G401.6 (cell line): ENCODE measurements around the gene TBC1D30.

Experiments
- FAIRE-seq: peaks from 2 replicates; lab custom pipeline; 2012; peaks lifted over from hg19 to GRCh38; lab: Jason Lieb, UNC

TBC1D30 gene

GRCh38 chr12:64860446-64860998 is 36.1 kb downstream of the TBC1D30 start:
- no peak for FAIRE-seq

DNA sequence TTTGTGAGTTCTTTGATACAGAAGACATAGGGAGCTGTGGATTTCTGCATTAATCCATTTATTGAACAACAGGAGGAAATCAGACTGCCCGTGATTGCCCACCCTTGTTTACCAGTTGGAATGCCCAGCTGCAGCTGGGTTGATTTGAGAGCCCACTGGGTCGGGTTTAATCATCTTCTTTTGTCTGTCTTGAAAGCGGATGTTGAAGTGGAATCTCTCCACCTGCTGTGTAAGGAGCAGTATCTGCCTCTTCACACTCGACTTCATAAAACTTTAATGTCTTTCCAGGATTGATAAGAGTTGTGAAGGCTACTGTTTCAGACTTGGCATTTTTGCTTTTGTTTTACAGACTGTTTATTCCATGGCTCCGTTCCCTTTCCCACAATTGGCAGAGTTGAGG is 39.9 kb downstream of the TBC1D30 start:
- FAIRE-seq, result no peak

DNA sequence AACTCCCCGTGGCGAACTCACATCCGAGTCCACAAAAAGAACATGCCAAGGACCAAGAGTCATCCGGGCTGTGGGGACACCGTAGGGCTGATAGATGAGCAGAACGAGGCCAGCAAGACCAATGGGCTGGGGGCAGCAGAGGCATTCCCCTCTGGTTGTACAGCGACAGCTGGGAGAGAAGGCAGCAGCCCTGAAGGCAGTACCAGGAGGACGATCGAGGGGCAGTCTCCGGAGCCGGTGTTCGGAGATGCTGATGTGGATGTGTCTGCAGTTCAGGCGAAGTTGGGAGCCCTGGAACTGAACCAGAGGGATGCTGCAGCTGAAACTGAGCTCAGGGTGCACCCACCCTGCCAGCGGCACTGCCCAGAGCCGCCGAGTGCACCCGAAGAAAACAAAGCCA is 50.7 kb downstream of the TBC1D30 start:
- FAIRE-seq, result no peak

DNA sequence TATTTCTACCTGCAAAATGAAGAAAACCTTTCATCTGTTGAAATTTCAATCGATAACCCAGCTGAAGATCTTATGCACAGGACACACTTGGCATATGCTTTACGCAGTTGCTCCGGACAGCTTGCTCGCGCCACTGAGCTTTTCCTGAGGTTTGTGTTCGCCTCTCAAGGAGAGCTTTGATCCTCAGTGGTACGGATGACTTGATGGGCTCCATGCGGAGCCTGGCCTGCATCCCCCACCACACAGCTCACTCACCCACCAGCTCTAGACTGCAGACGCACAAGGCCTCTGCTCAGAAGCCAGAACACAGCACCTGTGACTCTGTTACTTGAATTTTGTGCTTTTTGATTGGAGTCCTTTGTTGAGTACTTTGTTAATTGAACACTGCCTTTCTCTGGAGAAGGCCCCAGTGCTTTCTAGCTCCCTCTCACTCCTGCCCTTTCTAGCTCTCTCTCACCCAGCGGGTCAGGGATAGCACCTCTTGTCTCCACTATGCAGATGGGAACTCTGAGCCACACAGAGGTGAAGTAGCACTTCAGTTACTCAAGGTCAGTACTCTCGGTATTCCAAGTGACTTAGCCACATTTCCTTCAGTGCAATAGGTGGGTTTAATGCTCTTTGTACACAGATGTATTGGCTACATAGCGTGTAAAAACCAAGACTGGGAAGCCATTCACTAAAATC is 52.1 kb downstream of the TBC1D30 start:
- FAIRE-seq, result no peak

GRCh38 chr12:64877363-64878004 is 53.0 kb downstream of the TBC1D30 start:
- FAIRE-seq, result no peak

DNA sequence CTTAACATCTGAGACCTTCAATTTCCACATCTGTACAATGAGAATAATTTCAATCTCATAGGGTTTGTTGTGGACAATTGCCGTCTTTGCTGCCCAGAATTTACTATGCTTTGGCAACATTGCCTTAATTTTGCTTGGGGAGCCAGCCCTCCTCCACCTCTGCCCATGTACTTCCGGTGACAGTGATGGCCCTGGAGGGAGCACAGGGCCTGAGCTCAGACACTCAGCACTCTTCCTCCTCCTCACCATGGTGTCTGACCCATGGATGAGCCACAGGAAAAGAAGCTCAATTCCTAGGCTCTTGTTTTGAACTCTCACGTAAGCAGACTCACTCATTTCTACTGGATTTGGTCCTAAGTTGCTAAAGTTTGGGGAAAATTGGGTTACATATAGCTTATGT is 58.2 kb downstream of the TBC1D30 start:
- FAIRE-seq, result no peak

DNA sequence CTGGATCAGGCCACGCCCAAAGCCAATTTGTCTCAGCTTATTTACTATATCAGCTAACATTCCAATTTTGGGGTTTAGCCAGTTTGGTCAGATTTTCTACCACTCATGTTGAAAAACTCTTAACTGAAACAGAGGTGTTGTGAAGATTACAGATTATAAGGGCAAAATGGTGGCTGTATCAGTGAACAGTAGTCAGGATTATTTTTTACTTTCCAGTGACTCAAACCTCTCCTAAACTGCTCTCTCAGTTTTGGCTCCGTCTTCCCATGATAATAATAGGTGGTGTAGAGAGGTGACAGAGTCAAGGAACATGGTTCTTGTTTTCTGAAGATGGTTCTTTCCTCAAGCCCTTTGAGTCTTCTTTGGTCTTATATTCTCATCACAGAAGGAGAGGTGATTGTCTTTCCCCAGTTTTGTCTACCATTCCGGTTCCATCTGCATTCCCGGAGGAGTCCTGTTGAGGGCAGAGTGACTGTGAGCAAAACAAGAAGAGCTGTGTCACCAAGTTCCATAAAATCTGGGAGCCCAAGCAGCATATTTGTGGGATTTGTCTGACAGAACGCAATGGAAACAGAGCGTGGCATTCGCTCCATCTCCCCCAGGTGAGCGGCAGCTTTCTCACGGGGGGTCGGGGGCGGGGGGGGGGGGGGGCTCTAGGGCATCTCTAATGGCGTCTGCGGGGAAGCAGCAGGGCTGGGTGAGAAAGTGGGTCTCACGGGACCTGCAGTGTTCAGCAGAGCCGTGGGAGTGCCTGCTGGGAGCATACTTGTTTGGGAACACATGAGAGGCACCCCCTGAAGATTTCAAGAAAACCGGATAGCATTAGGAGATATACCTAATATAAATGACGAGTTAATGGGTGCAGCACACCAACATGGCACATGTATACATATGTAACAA is 59.1 kb downstream of the TBC1D30 start:
- FAIRE-seq, result no peak

GRCh38 chr12:64884164-64884542 is 59.7 kb downstream of the TBC1D30 start:
- FAIRE-seq, result no peak

- FAIRE-seq, result no peak
These were observed 60.3 kb downstream of the TBC1D30 start for GRCh38 chr12:64884728-64885127.

DNA sequence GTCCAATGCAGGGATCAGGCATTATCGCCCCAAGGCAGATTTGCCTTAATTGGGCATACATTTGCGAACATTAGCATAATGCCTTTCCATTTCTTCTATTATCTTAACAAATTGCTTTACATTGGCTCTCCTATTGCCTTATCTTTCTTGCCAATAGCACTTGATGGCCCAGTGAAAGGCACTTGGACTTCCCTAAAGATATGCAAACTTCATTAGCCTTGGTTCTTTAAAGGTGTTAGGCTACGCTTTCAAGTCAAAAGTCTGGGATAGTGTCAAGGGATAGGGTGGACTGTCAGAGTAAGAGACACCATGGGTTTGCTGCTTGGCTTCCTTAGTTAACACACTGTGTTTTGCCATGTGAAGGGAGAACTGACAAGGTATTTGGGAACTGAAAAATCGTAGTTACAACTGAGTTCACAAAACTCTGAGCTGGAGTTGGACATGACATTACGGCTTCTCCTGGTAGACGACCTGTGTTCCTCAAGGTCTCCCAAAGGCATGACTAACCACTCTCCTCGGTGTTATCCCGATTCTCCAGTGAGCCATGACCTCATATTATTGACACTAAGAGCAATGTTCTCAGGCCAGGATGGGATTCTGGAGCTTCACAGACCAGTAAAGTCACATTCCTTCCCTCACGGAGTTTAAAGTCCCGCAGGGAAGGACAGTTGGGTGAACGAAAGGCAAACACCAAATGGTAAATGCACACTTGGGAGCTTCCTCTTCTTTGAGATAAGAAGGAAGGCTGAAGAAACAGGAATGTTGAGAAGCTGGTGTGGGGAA is 65.2 kb downstream of the TBC1D30 start:
- no peak for FAIRE-seq

DNA sequence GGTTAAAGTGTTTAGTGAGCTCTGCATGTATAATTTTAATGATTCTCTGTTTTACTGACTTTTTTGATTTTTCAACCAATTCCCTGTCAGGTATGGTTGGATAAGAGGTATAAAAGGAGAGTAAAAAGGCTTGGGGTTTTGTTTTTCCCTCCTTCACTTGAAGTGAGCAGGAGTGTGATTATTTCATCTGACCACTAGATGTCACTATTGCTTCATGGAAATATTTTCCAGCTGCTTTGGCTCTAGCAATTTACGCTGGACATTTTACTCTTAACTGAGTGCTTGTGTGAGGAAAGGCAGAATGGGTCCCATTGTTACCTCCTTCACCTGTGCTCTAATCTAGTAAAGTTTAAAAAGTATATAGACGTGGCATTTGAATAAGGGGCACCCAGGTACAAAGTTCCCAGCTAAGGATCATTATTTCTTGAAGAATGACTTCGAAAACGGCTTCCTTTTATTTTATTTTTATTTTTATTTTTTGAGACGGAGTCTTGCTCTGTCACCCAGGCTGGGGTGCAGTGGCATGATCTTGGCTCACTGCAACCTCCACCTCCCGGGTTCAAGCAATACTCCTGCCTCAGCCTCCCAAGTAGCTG is 66.5 kb downstream of the TBC1D30 start:
- peak; percentile 98 for FAIRE-seq

GRCh38 chr12:64891629-64892028 is 67.2 kb downstream of the TBC1D30 start:
- FAIRE-seq, result no peak

GRCh38 chr12:64892561-64892960 is 68.1 kb downstream of the TBC1D30 start:
- FAIRE-seq, result no peak

DNA sequence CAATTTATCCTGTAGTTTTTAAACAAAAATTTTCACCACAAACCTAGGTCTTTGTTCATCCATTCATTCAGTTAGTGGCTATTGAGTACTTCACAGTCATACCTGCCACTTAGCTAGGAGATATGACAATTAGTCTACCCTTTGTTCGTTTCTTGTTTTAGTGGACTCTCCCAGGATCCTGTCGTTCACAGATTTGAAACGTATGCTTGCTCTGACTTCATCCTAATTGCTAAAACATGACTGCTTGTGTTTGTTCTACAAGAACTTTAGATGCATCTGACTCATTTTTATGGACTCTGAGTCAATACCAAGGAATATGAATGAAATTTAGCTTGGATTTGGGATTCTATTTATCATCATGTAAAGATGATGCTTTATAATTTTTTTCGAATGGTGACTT is 69.5 kb downstream of the TBC1D30 start:
- FAIRE-seq, result no peak

- no peak for FAIRE-seq
These were observed 70.5 kb downstream of the TBC1D30 start for GRCh38 chr12:64894827-64895475.

DNA sequence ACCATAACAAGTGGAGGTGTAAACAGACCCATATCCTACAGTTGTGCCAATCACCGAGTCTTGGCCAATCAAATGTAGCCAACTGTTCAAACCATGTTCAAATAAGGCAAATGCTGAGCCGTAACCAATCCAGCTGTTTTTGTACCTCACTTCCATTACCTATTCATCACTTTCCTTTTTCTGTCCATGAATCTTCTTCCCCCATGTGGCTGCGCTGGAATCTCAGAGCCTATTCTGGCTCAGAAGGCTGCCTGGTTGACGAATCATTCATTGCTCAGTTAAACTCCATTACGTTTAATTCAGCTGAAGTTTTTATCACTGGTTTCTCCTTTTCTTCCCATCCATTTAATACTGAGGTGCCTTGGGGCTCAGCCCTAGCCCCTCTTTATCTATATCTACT is 71.1 kb downstream of the TBC1D30 start:
- no peak for FAIRE-seq

- FAIRE-seq, result no peak
These were observed 76.1 kb downstream of the TBC1D30 start for GRCh38 chr12:64900540-64900939.

GRCh38 chr12:64903479-64904152 is 79.2 kb downstream of the TBC1D30 start:
- no peak for FAIRE-seq

GRCh38 chr12:64907097-64907496 is 82.7 kb downstream of the TBC1D30 start:
- FAIRE-seq, result no peak

- no peak for FAIRE-seq
These were observed 84.7 kb downstream of the TBC1D30 start for GRCh38 chr12:64909124-64909523.

GRCh38 chr12:64911081-64911480 is 86.6 kb downstream of the TBC1D30 start:
- no peak for FAIRE-seq
